ENCODE data around the gene PPP2R5D. TPM values are rescaled to one million over a fixed set of nuclear protein-coding genes. Genes with fewer than 3 reads are reported as not detected.
"Not testable (repeated sequence)": the region's sequence is repeated elsewhere in the genome, so short reads cannot be mapped to it uniquely, and the experiment has no call there.

The PPP2R5D gene
- 74.9 TPM for polyA plus RNA-seq (2013, experiment 1 of 2)
- polyA plus RNA-seq (2013, experiment 2 of 2), result 73.0 TPM

DNA sequence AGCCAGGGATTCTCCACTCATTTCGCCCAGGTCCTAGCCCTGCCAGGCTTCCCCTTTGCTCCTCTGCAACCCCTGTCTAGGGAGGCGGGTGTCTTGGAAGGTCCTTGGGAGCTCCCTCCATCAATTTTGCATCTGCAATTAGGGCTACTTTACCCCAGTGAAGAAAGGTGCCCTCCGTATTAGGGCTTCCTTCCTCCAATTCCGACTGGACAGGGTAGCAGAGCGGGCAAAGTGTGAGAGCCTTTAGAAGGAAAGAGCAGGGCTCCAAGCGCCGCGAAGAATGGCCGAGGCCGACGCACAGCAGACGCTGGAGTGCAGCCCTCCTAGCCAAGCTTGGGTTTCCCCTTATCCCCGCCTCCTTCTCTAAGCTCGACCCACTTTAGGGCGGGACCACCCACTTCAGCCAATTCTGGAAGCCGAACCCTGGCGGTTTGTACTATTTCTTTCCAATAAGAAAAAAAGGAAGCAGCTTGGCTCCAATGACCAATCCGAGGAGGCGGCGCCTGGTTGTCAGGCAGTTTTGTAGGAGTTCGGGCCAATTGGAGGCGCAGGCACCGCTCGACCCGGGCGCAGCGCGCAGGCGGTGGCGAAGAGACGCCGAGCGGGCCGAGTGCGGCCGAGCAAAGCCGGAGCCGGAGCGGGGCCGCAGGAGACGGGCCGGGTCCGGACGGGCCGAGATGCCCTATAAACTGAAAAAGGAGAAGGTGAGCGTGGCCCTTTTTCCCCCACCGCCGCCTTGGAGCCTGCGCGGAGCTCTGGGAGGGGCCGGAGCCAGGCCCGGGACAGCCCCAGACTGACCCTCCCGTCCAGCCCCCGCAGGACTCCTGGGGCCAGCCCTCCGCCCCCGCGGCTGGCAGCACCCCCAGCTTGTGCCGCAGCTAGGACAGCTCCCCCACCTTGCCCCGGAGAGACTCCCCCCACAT is at the start of gene PPP2R5D:
PPP2R5D (plus strand) TSS at position 570 of the 923 bp plus-strand sequence; CDS start at position 678, 108 bp downstream.
- WGBS, 2 experiments (ENCODE audit: insufficient coverage in 2 of 2), result 1% methylated on average over 37 to 52 of the region's 59 CpGs
- H3K4me3 ChIP-seq (ENCODE audit: extremely low read depth, insufficient read depth, low read length, poor library complexity, severe bottlenecking), result peak within 1 kb of the TSS; percentile 86
- peak within 1 kb of the TSS; percentile 77 for H3K27ac ChIP-seq (ENCODE audit: low read depth, low read length, severe bottlenecking)
- no peaks in the 10 kb centered on the region for H3K9me3 ChIP-seq (ENCODE audit: control insufficient read depth, low read length)
- peaks cover 10% of the 10 kb centered on the region for H3K4me1 ChIP-seq (ENCODE audit: control insufficient read depth, insufficient read depth, low read length, poor library complexity, severe bottlenecking)
- peaks cover 29% of the 10 kb centered on the region for H3K36me3 ChIP-seq (ENCODE audit: control insufficient read depth, insufficient read depth, low read length)

DNA sequence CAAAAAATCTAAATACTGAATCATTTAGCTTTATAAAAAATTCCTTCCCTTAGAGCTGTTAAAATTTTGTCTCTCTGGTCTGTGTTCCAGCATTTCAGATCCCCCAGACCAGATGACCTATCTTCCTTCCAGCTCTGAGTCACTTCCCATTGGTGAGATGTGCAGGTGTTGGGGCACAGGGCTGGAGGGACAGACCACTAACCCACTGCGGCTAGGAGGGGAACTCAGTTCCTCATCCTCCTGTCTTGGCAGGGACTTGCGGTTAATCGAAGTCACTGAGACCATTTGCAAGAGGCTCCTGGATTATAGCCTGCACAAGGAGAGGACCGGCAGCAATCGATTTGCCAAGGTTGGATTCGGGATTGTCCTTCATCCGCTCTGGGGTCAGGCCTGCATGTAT is 49.0 kb upstream of the PPP2R5D start:
- no peaks in the 10 kb centered on the region for H3K9me3 ChIP-seq (ENCODE audit: control insufficient read depth, low read length)
- 100% methylated on average over 3 to 5 of the region's 7 CpGs for WGBS, 2 experiments (ENCODE audit: insufficient coverage in 2 of 2)

DNA sequence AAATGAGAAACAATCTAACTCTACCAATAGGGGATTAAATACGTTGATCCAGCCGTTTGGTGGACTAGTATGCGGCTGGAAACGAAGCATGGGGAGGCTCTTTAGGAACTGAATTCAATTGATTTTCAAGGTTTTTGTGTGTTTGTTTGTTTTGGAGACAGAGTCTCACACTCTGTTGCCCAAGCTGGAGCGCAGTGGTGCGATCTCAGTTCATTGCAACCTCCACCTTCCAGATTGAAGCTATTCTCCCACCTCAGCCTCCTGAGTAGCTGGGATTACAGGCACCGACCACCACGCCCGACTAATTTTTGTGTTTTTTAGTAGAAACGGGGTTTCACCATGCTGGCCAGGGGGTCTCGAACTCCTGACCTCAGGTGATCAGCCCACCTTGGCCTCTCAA is 48.0 kb upstream of the PPP2R5D start:
- Histone ChIP-seq H3K27ac (ENCODE audit: low read depth, low read length, severe bottlenecking) (no peak overlapping the region), H3K4me3 (ENCODE audit: extremely low read depth, insufficient read depth, low read length, poor library complexity, severe bottlenecking) (no peak overlapping the region), H3K4me1 (ENCODE audit: control insufficient read depth, insufficient read depth, low read length, poor library complexity, severe bottlenecking) (peaks cover 5% of the 10 kb centered on the region), H3K9me3 (ENCODE audit: control insufficient read depth, low read length) (no peaks in the 10 kb centered on the region), H3K36me3 (ENCODE audit: control insufficient read depth, insufficient read depth, low read length) (peaks cover 94% of the 10 kb centered on the region)
- 84 to 85% methylated on average over 7 of the region's 11 CpGs for WGBS, 2 experiments (ENCODE audit: insufficient coverage in 2 of 2)

More for the DNA sequence above, 49.0 kb upstream of the PPP2R5D start:
- Histone ChIP-seq H3K36me3 (ENCODE audit: control insufficient read depth, insufficient read depth, low read length) (peaks cover 86% of the 10 kb centered on the region), H3K27ac (ENCODE audit: low read depth, low read length, severe bottlenecking) (no peak overlapping the region), H3K4me3 (ENCODE audit: extremely low read depth, insufficient read depth, low read length, poor library complexity, severe bottlenecking) (no peak overlapping the region), H3K4me1 (ENCODE audit: control insufficient read depth, insufficient read depth, low read length, poor library complexity, severe bottlenecking) (peaks cover 8% of the 10 kb centered on the region)

DNA sequence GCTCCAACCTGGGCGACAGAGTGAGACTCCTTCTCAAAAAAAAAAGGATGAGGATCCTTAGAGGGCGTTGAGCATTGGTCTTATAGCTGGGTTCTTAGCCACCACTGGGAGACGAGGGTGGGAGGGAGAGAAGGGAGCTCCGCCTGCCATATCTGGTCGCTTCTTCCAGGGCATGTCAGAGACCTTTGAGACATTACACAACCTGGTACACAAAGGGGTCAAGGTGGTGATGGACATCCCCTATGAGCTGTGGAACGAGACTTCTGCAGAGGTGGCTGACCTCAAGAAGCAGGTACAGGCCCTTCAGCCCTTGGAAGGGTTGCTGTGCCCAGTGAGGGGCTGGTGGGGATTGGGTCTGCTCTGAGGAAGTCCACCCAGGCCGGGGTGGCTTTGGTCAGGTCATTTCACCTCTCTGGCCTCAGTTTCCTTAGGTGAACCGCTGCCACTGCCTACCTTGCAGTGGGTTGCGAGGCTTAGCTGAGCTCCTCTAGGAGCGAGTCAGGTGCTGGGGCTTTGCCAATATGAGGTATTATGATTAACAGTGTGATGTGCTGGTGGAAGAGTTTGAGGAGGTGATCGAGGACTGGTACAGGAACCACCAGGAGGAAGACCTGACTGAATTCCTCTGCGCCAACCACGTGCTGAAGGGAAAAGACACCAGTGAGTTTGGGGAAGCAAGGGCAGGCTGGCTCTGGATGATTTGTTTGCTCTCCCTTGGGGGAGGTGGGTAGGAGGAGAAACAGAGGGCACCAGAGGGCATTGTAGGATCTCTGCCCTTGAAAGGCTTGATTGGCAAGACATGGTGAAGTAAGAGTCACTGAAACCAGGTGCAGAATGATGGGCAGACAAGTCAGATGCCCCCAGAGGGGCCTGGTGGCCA is 46.6 kb upstream of the PPP2R5D start:
- no peak overlapping the region for H3K27ac ChIP-seq (ENCODE audit: low read depth, low read length, severe bottlenecking)
- no peak overlapping the region for H3K4me3 ChIP-seq (ENCODE audit: extremely low read depth, insufficient read depth, low read length, poor library complexity, severe bottlenecking)
- no peaks in the 10 kb centered on the region for H3K4me1 ChIP-seq (ENCODE audit: control insufficient read depth, insufficient read depth, low read length, poor library complexity, severe bottlenecking)
- no peaks in the 10 kb centered on the region for H3K9me3 ChIP-seq (ENCODE audit: control insufficient read depth, low read length)
- peaks cover 87% of the 10 kb centered on the region for H3K36me3 ChIP-seq (ENCODE audit: control insufficient read depth, insufficient read depth, low read length)
- 94 to 98% methylated on average over 11 to 13 of the region's 13 CpGs for WGBS, 2 experiments (ENCODE audit: insufficient coverage in 2 of 2)

DNA sequence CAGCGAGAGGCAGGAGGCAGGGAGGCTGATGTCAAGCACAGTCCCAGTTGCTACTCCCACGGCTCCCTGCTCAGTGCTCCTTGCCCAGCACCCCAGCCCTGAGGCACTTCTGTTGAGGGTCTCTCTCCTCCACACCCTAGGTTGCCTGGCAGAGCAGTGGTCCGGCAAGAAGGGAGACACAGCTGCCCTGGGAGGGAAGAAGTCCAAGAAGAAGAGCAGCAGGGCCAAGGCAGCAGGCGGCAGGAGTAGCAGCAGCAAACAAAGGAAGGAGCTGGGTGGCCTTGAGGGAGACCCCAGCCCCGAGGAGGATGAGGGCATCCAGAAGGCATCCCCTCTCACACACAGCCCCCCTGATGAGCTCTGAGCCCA is 46.0 kb upstream of the PPP2R5D start:
- Histone ChIP-seq H3K4me3 (ENCODE audit: extremely low read depth, insufficient read depth, low read length, poor library complexity, severe bottlenecking) (no peak overlapping the region), H3K36me3 (ENCODE audit: control insufficient read depth, insufficient read depth, low read length) (peaks cover 87% of the 10 kb centered on the region), H3K27ac (ENCODE audit: low read depth, low read length, severe bottlenecking) (no peak overlapping the region), H3K4me1 (ENCODE audit: control insufficient read depth, insufficient read depth, low read length, poor library complexity, severe bottlenecking) (no peaks in the 10 kb centered on the region), H3K9me3 (ENCODE audit: control insufficient read depth, low read length) (no peaks in the 10 kb centered on the region)
- 95 to 100% methylated on average over 4 of the region's 5 CpGs for WGBS, 2 experiments (ENCODE audit: insufficient coverage in 2 of 2)

DNA sequence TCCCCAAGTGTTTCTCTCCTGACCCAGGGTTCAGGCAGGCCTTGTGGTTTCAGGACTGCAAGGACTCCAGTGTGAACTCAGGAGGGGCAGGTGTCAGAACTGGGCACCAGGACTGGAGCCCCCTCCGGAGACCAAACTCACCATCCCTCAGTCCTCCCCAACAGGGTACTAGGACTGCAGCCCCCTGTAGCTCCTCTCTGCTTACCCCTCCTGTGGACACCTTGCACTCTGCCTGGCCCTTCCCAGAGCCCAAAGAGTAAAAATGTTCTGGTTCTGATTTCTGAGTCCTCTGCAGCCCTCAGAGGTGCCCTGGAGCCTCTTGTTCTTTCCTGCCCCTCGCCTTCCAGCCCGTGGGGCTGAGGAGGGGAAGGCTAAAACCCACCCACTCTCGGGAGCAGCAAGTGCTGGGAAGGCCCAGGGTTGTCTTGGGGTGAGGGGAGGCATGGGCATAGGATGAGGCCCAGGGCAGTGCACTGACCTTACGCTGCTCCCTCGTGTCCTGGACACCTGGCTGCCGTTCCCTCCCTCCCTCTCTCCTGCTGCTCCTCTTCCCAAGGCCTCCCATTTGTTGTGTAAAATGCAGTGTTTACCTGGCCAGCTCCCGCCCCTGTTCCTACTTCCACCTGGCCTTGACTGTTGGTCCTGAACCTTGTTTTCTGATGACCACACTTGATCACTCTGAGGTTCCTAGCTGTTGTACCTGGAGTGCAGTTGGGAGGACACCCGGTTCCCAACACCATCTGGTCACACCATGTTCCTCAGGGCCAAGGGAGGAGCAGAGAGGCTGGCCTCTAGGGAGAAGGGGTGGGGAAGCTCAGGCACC is 45.2 kb upstream of the PPP2R5D start:
- H3K36me3 ChIP-seq (ENCODE audit: control insufficient read depth, insufficient read depth, low read length), result peaks cover 89% of the 10 kb centered on the region
- H3K4me3 ChIP-seq (ENCODE audit: extremely low read depth, insufficient read depth, low read length, poor library complexity, severe bottlenecking), result no peak overlapping the region
- no peaks in the 10 kb centered on the region for H3K9me3 ChIP-seq (ENCODE audit: control insufficient read depth, low read length)

DNA sequence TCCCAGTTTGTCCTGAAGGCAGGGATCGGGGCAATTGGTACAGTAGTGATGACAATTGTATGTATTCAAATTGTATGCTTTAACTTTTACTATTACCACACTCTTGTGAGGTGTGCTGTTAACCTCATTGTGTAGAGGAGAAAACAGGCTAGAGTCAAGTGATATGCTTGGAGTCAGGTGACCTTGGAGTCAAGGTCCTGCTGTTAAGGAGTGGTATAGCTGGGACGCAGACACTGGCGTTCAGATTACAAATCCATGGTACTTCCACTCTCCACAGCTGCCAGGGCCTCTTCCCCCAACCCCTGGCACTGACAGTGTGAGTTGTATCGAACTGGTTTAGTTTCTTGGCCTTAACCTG is 44.6 kb upstream of the PPP2R5D start:
- H3K9me3 ChIP-seq (ENCODE audit: control insufficient read depth, low read length), result no peaks in the 10 kb centered on the region
- WGBS, 2 experiments (ENCODE audit: insufficient coverage in 2 of 2), result 92 to 94% methylated on average over 2 of the region's 4 CpGs
- no peak overlapping the region for H3K27ac ChIP-seq (ENCODE audit: low read depth, low read length, severe bottlenecking)
- H3K36me3 ChIP-seq (ENCODE audit: control insufficient read depth, insufficient read depth, low read length), result peaks cover 88% of the 10 kb centered on the region
- H3K4me1 ChIP-seq (ENCODE audit: control insufficient read depth, insufficient read depth, low read length, poor library complexity, severe bottlenecking), result no peaks in the 10 kb centered on the region
- no peak overlapping the region for H3K4me3 ChIP-seq (ENCODE audit: extremely low read depth, insufficient read depth, low read length, poor library complexity, severe bottlenecking)

More for the DNA sequence above, 45.2 kb upstream of the PPP2R5D start:
- WGBS, 2 experiments (ENCODE audit: insufficient coverage in 2 of 2), result 87 to 90% methylated on average over 7 of the region's 9 CpGs
- Histone ChIP-seq H3K27ac (ENCODE audit: low read depth, low read length, severe bottlenecking) (no peak overlapping the region), H3K4me1 (ENCODE audit: control insufficient read depth, insufficient read depth, low read length, poor library complexity, severe bottlenecking) (no peaks in the 10 kb centered on the region)

DNA sequence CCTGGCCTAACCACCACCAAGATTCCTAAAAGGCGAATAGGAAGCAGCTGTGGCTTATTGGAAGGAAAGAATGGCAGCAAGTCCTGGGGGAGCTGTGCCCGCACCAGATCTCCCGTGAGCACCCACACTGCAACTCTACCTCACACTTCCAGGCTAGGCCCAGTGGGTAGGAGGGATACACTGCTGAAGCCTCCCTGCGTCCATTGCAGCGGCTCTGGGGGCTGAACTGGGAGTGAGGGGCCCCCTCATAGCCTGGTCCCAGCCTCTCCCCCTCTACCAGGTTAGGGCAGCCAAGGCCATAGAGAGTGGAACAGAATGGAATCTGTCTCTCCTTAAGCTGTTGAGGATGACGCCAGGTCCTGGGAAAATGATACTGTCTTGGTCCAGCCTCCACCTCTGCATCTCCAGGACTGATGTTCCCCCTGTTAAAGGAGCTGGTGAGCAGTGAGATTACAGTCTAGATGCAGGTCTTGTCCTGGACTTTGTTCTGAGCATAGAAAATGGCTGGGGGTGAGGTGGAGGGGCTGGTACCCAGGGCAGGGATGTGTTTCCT is 43.8 kb upstream of the PPP2R5D start:
- H3K27ac ChIP-seq (ENCODE audit: low read depth, low read length, severe bottlenecking), result no peak overlapping the region
- no peaks in the 10 kb centered on the region for H3K4me1 ChIP-seq (ENCODE audit: control insufficient read depth, insufficient read depth, low read length, poor library complexity, severe bottlenecking)
- no peaks in the 10 kb centered on the region for H3K9me3 ChIP-seq (ENCODE audit: control insufficient read depth, low read length)
- no peak overlapping the region for H3K4me3 ChIP-seq (ENCODE audit: extremely low read depth, insufficient read depth, low read length, poor library complexity, severe bottlenecking)
- WGBS, 2 experiments (ENCODE audit: insufficient coverage in 2 of 2), result 87 to 100% methylated on average over 1 to 4 of the region's 6 CpGs
- H3K36me3 ChIP-seq (ENCODE audit: control insufficient read depth, insufficient read depth, low read length), result peaks cover 86% of the 10 kb centered on the region

DNA sequence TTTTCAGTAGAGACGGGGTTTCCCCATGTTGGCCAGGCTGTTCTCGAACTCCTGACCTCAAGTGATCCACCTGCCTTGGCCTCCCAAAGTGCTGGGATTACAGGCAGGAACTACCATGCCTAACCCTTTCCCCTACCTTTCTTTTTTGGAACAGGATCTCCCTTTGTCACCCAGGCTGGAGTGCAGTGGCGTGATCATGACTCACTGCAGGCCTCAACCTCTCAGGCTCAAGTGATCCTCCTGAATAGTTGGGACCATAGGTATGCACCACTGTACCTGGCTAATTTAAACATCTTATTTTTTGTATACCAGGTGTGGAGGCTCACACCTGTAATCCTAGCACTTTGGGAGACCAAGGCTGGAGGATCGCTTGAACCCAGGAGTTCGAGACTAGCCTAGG is 43.0 kb upstream of the PPP2R5D start:
- H3K9me3 ChIP-seq (ENCODE audit: control insufficient read depth, low read length); H3K27ac ChIP-seq (ENCODE audit: low read depth, low read length, severe bottlenecking); H3K4me3 ChIP-seq (ENCODE audit: extremely low read depth, insufficient read depth, low read length, poor library complexity, severe bottlenecking); H3K4me1 ChIP-seq (ENCODE audit: control insufficient read depth, insufficient read depth, low read length, poor library complexity, severe bottlenecking): not testable (repeated sequence)
- 93 to 100% methylated on average over 2 to 3 of the region's 5 CpGs for WGBS, 2 experiments (ENCODE audit: insufficient coverage in 2 of 2)
- peaks cover 78% of the 10 kb centered on the region for H3K36me3 ChIP-seq (ENCODE audit: control insufficient read depth, insufficient read depth, low read length)

DNA sequence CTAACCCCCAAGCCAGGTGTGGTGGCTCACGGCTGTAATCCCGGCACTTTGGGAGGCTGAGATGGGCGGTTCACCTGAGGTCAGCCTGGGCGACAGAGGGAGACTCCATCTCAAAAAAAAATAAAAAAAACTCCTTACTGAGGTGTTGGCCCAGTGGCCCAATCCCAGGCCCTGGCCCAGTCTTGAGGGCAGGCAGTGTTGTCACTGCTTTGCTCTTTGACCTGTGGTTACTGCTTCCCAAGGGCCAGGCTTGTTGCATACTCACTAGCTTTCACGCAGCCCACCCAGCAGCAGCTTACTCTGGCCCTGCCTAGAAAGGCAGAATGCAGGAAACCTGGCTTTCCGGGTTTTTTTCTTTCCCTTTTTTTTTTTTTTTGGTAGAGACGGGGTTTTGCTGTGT is 41.9 kb upstream of the PPP2R5D start:
- Histone ChIP-seq H3K4me1 (ENCODE audit: control insufficient read depth, insufficient read depth, low read length, poor library complexity, severe bottlenecking) (no peaks in the 10 kb centered on the region), H3K27ac (ENCODE audit: low read depth, low read length, severe bottlenecking) (no peak overlapping the region), H3K4me3 (ENCODE audit: extremely low read depth, insufficient read depth, low read length, poor library complexity, severe bottlenecking) (no peak overlapping the region), H3K9me3 (ENCODE audit: control insufficient read depth, low read length) (no peaks in the 10 kb centered on the region), H3K36me3 (ENCODE audit: control insufficient read depth, insufficient read depth, low read length) (peaks cover 67% of the 10 kb centered on the region)
- WGBS, 2 experiments (ENCODE audit: insufficient coverage in 2 of 2), result 97 to 100% methylated on average over 3 to 4 of the region's 7 CpGs

Data from mesodermal cell (in vitro differentiated cells).